Measurements from ENCODE around the gene CCM2L.

Gene CCM2L

GRCh38 chr20:31996996-31997395 is 13.2 kb upstream of the CCM2L start:
- DNase-seq: no peak

- DNase-seq: no peak
Measured at GRCh38 chr20:31998246-31998645, 12.0 kb upstream of the CCM2L start.

- DNase-seq: no peak
Measured at GRCh38 chr20:32003325-32003724, 6.9 kb upstream of the CCM2L start.

- DNase-seq: no peak
Measured at GRCh38 chr20:32004963-32005362, 5.3 kb upstream of the CCM2L start.

- DNase-seq: no peak
Measured at GRCh38 chr20:32006053-32006452, 4.2 kb upstream of the CCM2L start.

- DNase-seq: peak; percentile 18
Measured at GRCh38 chr20:32006841-32007786, 3.1 kb upstream of the CCM2L start.

- DNase-seq: no peak
Measured at GRCh38 chr20:32007787-32008616, 2.2 kb upstream of the CCM2L start.

GRCh38 chr20:32009564-32009963 is 674 bp upstream of the CCM2L start:
- no peak for DNase-seq

GRCh38 chr20:32010666-32011065 is 428 bp downstream of the CCM2L start:
- no peak for DNase-seq

- no peak for DNase-seq
Measured at GRCh38 chr20:32012159-32012688, 2.0 kb downstream of the CCM2L start.

GRCh38 chr20:32013326-32013725 is 3.1 kb downstream of the CCM2L start:
- DNase-seq: no peak

GRCh38 chr20:32017711-32018251 is 7.5 kb downstream of the CCM2L start:
- peak; percentile 89 for DNase-seq

- peak; percentile 90 for DNase-seq
Measured at GRCh38 chr20:32018269-32019155, 8.3 kb downstream of the CCM2L start.

GRCh38 chr20:32019156-32019510 is 8.9 kb downstream of the CCM2L start:
- peak; percentile 38 for DNase-seq

GRCh38 chr20:32019563-32020463 is 9.6 kb downstream of the CCM2L start:
- no peak for DNase-seq

- DNase-seq: no peak
Measured at GRCh38 chr20:32021091-32021490, 10.9 kb downstream of the CCM2L start.

GRCh38 chr20:32024683-32025295 is 14.6 kb downstream of the CCM2L start:
- no peak for DNase-seq

GRCh38 chr20:32027643-32028042 is 17.4 kb downstream of the CCM2L start:
- DNase-seq: no peak

GRCh38 chr20:32028647-32029372 is 18.6 kb downstream of the CCM2L start:
- no peak for DNase-seq

- no peak for DNase-seq
Measured at GRCh38 chr20:32029561-32029960, 19.3 kb downstream of the CCM2L start.
